ENCODE results near the gene RAB1B.

Gene RAB1B

GRCh38 chr11:66238786-66239413, 29.5 kb upstream of the RAB1B start:
- no peak for TF ChIP-seq CTCF (conservative IDR thresholded peaks at IDR 0.05; ENCODE audit: control insufficient read depth, insufficient read depth, low read depth, low read length)
- no peak for DNase-seq (ENCODE audit: low read depth)
- H3K4me3 ChIP-seq (ENCODE audit: control insufficient read depth, low read depth, low read length), result no peak overlapping the region

- DNase-seq (ENCODE audit: low read depth), result no peak
- H3K4me3 ChIP-seq (ENCODE audit: control insufficient read depth, low read depth, low read length), result no peak overlapping the region
- TF ChIP-seq CTCF (conservative IDR thresholded peaks at IDR 0.05; ENCODE audit: control insufficient read depth, insufficient read depth, low read depth, low read length), result no peak
These were observed 28.9 kb upstream of the RAB1B start for GRCh38 chr11:66239511-66239910.

- DNase-seq (ENCODE audit: low read depth), result no peak
- no peak overlapping the region for H3K4me3 ChIP-seq (ENCODE audit: control insufficient read depth, low read depth, low read length)
- TF ChIP-seq CTCF (conservative IDR thresholded peaks at IDR 0.05; ENCODE audit: control insufficient read depth, insufficient read depth, low read depth, low read length), result no peak
These were observed 28.2 kb upstream of the RAB1B start for GRCh38 chr11:66239998-66240780.

GRCh38 chr11:66240781-66241136, 27.7 kb upstream of the RAB1B start:
- no peak overlapping the region for H3K4me3 ChIP-seq (ENCODE audit: control insufficient read depth, low read depth, low read length)
- DNase-seq (ENCODE audit: low read depth), result no peak
- no peak for TF ChIP-seq CTCF (conservative IDR thresholded peaks at IDR 0.05; ENCODE audit: control insufficient read depth, insufficient read depth, low read depth, low read length)

GRCh38 chr11:66242095-66242765, 26.2 kb upstream of the RAB1B start:
- no peak for DNase-seq (ENCODE audit: low read depth)
- no peak overlapping the region for H3K4me3 ChIP-seq (ENCODE audit: control insufficient read depth, low read depth, low read length)
- no peak for TF ChIP-seq CTCF (conservative IDR thresholded peaks at IDR 0.05; ENCODE audit: control insufficient read depth, insufficient read depth, low read depth, low read length)

GRCh38 chr11:66243782-66244535, 24.5 kb upstream of the RAB1B start:
- no peak for TF ChIP-seq CTCF (conservative IDR thresholded peaks at IDR 0.05; ENCODE audit: control insufficient read depth, insufficient read depth, low read depth, low read length)
- H3K4me3 ChIP-seq (ENCODE audit: control insufficient read depth, low read depth, low read length), result no peak overlapping the region
- DNase-seq (ENCODE audit: low read depth), result no peak

Data from fibroblast of mammary gland (primary cell).